Skeletal muscle satellite cell (primary cell): ENCODE data around the gene WDR19.

Source experiments
- H3K27me3 ChIP-seq: 2 replicates; pipeline ENCODE4 v1.7.0; 2013; ENCODE audit warnings: low read length; ENCODE audit not compliant: control insufficient read depth, insufficient read depth
- H3K36me3 ChIP-seq: 2 replicates; pipeline ENCODE4 v1.7.0; 2013; ENCODE audit warnings: mild to moderate bottlenecking, control low read depth, low read length; ENCODE audit not compliant: insufficient read depth
- H3K4me1 ChIP-seq: 2 replicates; pipeline ENCODE4 v1.7.0; 2013; ENCODE audit warnings: low read length; ENCODE audit not compliant: control insufficient read depth, insufficient read depth
- H3K4me2 ChIP-seq: 2 replicates; pipeline ENCODE4 v1.7.0; 2013; ENCODE audit warnings: mild to moderate bottlenecking, low read length
- H3K4me3 ChIP-seq: 2 replicates; pipeline ENCODE4 v1.7.0; 2013; ENCODE audit warnings: low read length
- H3K9ac ChIP-seq: 2 replicates; pipeline ENCODE4 v1.7.0; 2013; ENCODE audit warnings: mild to moderate bottlenecking, low read depth, low read length, moderate library complexity
- H3K9me3 ChIP-seq: replicated peaks from 2 replicates; pipeline ENCODE4 v1.7.0; 2013; ENCODE audit warnings: mild to moderate bottlenecking, control low read depth, low read length

The WDR19 gene

GRCh38 chr4:39303871-39304270 is 121.5 kb downstream of the WDR19 start:
- Histone ChIP-seq H3K27me3 (no peaks in the 10 kb centered on the region), H3K4me2 (no peak overlapping the region), H3K4me1 (peaks cover 23% of the 10 kb centered on the region), H3K36me3 (peaks cover 31% of the 10 kb centered on the region), H3K9ac (no peak overlapping the region), H3K4me3 (no peak overlapping the region), H3K9me3 (no peaks in the 10 kb centered on the region)

DNA sequence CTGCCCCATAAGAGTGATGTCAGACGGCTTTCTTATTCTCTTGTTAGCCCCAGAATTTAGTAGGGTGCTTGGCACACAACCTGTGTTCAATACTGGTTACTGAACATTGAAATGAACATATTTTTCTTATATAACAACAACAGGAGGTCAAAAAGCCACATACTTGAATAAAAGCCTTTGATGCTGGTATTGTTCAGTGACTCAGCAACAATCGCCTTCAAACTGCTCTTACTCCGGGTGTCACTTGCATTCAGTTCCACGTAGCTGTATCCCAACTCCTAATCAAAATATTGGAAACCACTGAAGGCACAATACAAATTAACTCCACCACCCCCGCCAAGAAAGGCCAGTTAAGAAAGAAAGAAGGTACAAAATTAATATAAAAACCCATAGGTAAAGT is 122.3 kb downstream of the WDR19 start:
- no peaks in the 10 kb centered on the region for H3K9me3 ChIP-seq
- H3K36me3 ChIP-seq, result peaks cover 33% of the 10 kb centered on the region

DNA sequence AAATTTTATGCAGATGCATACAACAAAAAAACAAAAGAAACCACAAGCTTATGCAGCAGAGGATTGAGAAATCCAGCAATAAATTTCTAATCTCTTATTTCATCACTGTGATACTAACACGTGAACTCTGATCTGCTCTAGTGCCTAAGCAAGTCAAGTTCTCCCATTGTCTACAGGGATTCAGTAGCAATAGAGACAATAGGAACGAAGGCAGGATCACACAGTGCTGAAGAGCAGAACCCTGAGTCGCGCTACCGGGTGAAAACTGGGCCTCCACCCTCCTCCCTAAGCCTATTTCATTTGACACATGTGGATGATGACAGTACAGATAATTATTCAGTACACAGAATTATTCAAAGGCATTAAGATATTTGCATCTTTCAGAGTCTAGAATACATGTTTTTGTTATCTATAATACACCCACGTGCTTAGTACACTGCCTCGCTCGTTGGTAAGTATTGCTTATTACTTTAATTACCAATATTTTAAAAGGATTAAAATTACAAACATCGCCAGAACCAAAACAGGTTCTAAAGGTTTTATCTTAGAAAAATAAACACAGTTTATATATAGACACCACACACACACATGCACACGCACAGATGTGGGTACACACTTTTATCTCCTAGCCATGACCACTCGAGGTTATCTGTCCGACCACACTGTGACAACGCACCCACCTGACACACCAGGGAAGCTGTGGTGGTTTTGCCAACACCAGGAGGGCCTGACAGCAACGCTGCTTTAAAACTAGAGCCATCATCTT is 123.8 kb downstream of the WDR19 start:
- Histone ChIP-seq H3K27me3 (no peaks in the 10 kb centered on the region), H3K4me1 (peaks cover 27% of the 10 kb centered on the region), H3K4me3 (no peak overlapping the region), H3K4me2 (no peak overlapping the region), H3K9me3 (no peaks in the 10 kb centered on the region), H3K36me3 (peaks cover 28% of the 10 kb centered on the region), H3K9ac (no peak overlapping the region)

More for the DNA sequence above, 122.3 kb downstream of the WDR19 start:
- no peak overlapping the region for H3K4me3 ChIP-seq
- H3K4me2 ChIP-seq, result no peak overlapping the region
- no peak overlapping the region for H3K9ac ChIP-seq
- peaks cover 27% of the 10 kb centered on the region for H3K4me1 ChIP-seq
- no peaks in the 10 kb centered on the region for H3K27me3 ChIP-seq

GRCh38 chr4:39308611-39309010 is 126.3 kb downstream of the WDR19 start:
- no peak overlapping the region for H3K9ac ChIP-seq
- H3K4me3 ChIP-seq, result no peak overlapping the region
- H3K9me3 ChIP-seq, result no peaks in the 10 kb centered on the region
- peaks cover 27% of the 10 kb centered on the region for H3K4me1 ChIP-seq
- peak overlapping the region; percentile 1 for H3K4me2 ChIP-seq
- H3K36me3 ChIP-seq, result peaks cover 33% of the 10 kb centered on the region
- no peaks in the 10 kb centered on the region for H3K27me3 ChIP-seq

- no peak overlapping the region for H3K4me3 ChIP-seq
- H3K9me3 ChIP-seq, result no peaks in the 10 kb centered on the region
- H3K4me1 ChIP-seq, result peaks cover 15% of the 10 kb centered on the region
- no peak overlapping the region for H3K9ac ChIP-seq
- peaks cover 36% of the 10 kb centered on the region for H3K36me3 ChIP-seq
- no peaks in the 10 kb centered on the region for H3K27me3 ChIP-seq
- H3K4me2 ChIP-seq, result no peak overlapping the region
Observed at GRCh38 chr4:39312816-39313215, 130.5 kb downstream of the WDR19 start.

- Histone ChIP-seq H3K36me3 (peaks cover 19% of the 10 kb centered on the region), H3K4me3 (peak overlapping the region; percentile 49), H3K9ac (peak overlapping the region; percentile 56), H3K4me2 (peak overlapping the region; percentile 72), H3K9me3 (no peaks in the 10 kb centered on the region), H3K4me1 (peaks cover 26% of the 10 kb centered on the region), H3K27me3 (no peaks in the 10 kb centered on the region)
Observed at GRCh38 chr4:39319676-39320075, 137.3 kb downstream of the WDR19 start.

DNA sequence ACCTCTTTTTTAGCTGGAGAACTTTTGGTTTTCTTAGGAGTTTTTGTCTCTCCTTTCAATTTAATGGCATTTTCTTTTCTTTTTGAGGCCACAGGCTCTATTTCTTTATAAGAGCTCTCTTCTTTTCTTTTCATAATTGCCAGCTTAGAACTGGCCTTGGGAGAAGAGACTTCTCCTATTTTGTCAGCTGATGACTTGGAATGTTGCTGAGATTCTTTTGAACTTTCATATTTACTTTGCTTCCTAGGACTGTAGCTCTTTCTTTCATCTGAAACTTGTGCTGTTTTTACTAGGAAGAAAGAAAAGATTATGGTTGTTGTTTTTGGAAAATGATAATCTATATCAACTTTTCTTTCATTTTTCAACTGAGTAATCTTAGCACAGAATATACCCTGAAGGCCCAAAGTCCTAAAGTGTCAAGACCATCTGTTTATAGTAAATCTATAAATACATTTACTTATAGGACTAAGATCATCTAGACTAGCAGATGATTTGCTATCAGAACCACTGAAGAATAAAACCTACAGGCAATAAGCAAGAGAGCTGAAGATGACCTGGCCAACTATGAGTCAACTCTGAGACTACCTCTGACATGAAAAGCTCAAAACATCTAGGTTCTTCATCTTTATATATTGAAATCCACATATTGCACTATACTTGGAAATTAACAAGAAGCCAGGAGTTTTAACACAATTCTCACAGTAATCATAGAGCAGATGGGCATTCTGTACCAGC is 138.2 kb downstream of the WDR19 start:
- no peaks in the 10 kb centered on the region for H3K9me3 ChIP-seq
- no peaks in the 10 kb centered on the region for H3K27me3 ChIP-seq
- peak overlapping the region; percentile 38 for H3K4me2 ChIP-seq
- peaks cover 26% of the 10 kb centered on the region for H3K4me1 ChIP-seq
- no peak overlapping the region for H3K4me3 ChIP-seq
- peaks cover 13% of the 10 kb centered on the region for H3K36me3 ChIP-seq
- H3K9ac ChIP-seq, result peak overlapping the region; percentile 44

- Histone ChIP-seq H3K9ac (no peak overlapping the region), H3K27me3 (no peaks in the 10 kb centered on the region), H3K4me3 (no peak overlapping the region), H3K9me3 (no peaks in the 10 kb centered on the region), H3K4me1 (peaks cover 23% of the 10 kb centered on the region), H3K4me2 (no peak overlapping the region), H3K36me3 (peaks cover 12% of the 10 kb centered on the region)
Observed at GRCh38 chr4:39323821-39324220, 141.5 kb downstream of the WDR19 start.

DNA sequence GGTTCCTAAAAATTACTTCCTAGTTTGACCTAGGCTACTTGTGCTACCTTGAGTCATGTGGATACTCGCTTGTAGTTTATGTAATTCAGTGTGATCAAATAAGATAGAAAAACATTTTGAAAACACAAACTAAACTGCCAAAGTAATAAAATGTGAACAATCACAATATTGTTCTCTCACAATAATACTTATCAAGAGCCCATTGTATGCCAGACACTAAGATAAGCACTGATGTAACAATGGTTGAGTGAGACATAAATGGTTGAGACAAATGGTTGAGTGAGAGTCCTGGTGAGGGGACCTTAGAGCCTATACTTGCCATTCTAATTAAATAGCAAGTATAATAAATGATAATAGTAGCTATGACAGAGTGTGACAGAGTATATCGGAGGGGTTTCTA is 142.1 kb downstream of the WDR19 start:
- H3K9me3 ChIP-seq, result no peaks in the 10 kb centered on the region
- H3K9ac ChIP-seq, result no peak overlapping the region
- H3K4me1 ChIP-seq, result peaks cover 16% of the 10 kb centered on the region
- H3K4me3 ChIP-seq, result no peak overlapping the region
- H3K27me3 ChIP-seq, result no peaks in the 10 kb centered on the region
- H3K4me2 ChIP-seq, result no peak overlapping the region
- H3K36me3 ChIP-seq, result peaks cover 9% of the 10 kb centered on the region

- Histone ChIP-seq H3K27me3 (no peaks in the 10 kb centered on the region), H3K36me3 (peaks cover 9% of the 10 kb centered on the region), H3K4me3 (no peak overlapping the region), H3K4me1 (peaks cover 11% of the 10 kb centered on the region), H3K9me3 (no peaks in the 10 kb centered on the region), H3K9ac (no peak overlapping the region), H3K4me2 (no peak overlapping the region)
Observed at GRCh38 chr4:39324897-39325613, 142.7 kb downstream of the WDR19 start.

DNA sequence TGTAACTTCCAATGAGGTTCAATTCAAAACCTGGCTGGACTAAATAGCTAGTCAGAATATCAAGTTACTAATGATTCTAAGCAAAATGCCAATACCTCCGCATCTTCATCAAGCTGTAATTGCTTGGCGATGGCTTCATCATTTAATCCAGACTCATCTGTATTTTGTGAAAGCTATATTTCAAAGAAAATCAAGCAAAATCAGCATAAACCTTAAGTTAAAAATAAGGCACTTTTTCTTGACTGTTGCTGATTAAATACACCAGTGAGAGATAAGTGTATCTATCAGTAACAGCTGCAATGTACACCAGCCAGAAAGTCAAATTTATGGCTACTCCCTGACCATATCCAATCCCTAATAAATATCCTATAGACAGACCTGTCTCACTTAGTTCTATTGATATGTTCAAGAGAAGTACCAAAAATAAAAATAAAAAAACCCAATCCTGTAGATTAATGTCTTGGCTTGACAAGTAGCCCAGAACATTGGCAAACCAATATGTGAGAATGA is 144.2 kb downstream of the WDR19 start:
- Histone ChIP-seq H3K4me1 (no peaks in the 10 kb centered on the region), H3K4me2 (no peak overlapping the region), H3K9me3 (no peaks in the 10 kb centered on the region), H3K27me3 (no peaks in the 10 kb centered on the region), H3K4me3 (no peak overlapping the region), H3K36me3 (peaks cover 9% of the 10 kb centered on the region), H3K9ac (no peak overlapping the region)
